SK-N-SH (cell line): ENCODE results near the gene PRICKLE3. TPM values are rescaled to one million over a fixed set of nuclear protein-coding genes. Genes with fewer than 3 reads are reported as not detected.
A peak's percentile ranks its signal among the peaks of the same experiment; 100 is the strongest.

Experiments
- CTCF ChIA-PET: fragments of 300-600, 350-600 bp; formaldehyde crosslinking; extraction: SDS; loops from one replicate; lab custom pipeline; 2021; lab: Yijun Ruan, JAX
- POLR2A ChIA-PET: fragments of 350-600 bp; sonication (Branson Sonifier 250); formaldehyde crosslinking; extraction: SDS; loops from one replicate; lab custom pipeline; 2020; ENCODE audit warnings: antibody characterized with exemption, inconsistent platforms; lab: Yijun Ruan, JAX
- DNase-seq: peaks from one replicate; pipeline ENCODE4 v3.0.0; 2012
- H2AFZ ChIP-seq: fragments of 200-600 bp; sonication (generic); 2 replicates; pipeline ENCODE4 v1.8.1; 2016; ENCODE audit warnings: antibody characterized with exemption, mild to moderate bottlenecking, low read depth
- H3F3A ChIP-seq: fragments of 200-600 bp; sonication (generic); replicated peaks from 2 replicates; pipeline ENCODE3; 2016; ENCODE audit warnings: antibody characterized with exemption, mild to moderate bottlenecking; ENCODE audit not compliant: insufficient read depth
- H3K27ac ChIP-seq, 2 experiments: fragments of 200-500 bp in 1 of 2; fragments of 200-600 bp in 1 of 2; sonication (Bioruptor generic) in 1 of 2; sonication (generic), shearing (Covaris generic) in 1 of 2; 2 replicates each; pipeline versions ENCODE4 v1.5.1 to v1.6.1; 2014 to 2016; ENCODE audit warnings: low read depth in 2 of 2, inconsistent platforms in 1 of 2, low read length in 1 of 2, mild to moderate bottlenecking in 1 of 2, mixed read lengths in 1 of 2
- H3K27me3 ChIP-seq: fragments of 200-600 bp; sonication (generic), shearing (Covaris generic); 2 replicates; pipeline ENCODE4 v1.6.1; 2016; ENCODE audit warnings: mixed run types; ENCODE audit not compliant: insufficient read depth
- H3K36me3 ChIP-seq, 2 experiments: fragments of 200-500 bp in 1 of 2; fragments of 200-600 bp in 1 of 2; sonication (Bioruptor generic) in 1 of 2; sonication (generic) in 1 of 2; replicated peaks in 1 of 2; 2 replicates each; pipeline versions ENCODE3 to v1.5.1; 2014 to 2016; ENCODE audit warnings: low read length in 1 of 2, mild to moderate bottlenecking in 1 of 2; ENCODE audit not compliant: insufficient read depth in 2 of 2, control insufficient read depth in 1 of 2
- H3K4me1 ChIP-seq, 2 experiments: fragments of 200-500 bp in 1 of 2; fragments of 200-600 bp in 1 of 2; sonication (Bioruptor generic) in 1 of 2; sonication (generic), shearing (Covaris generic) in 1 of 2; 2 replicates each; pipeline versions ENCODE4 v1.5.1 to v1.6.1; 2014 to 2016; ENCODE audit warnings: low read depth in 1 of 2, low read length in 1 of 2, mixed run types in 1 of 2; ENCODE audit not compliant: insufficient read depth in 2 of 2, control insufficient read depth in 1 of 2
- H3K4me2 ChIP-seq: fragments of 200-600 bp; sonication (generic), shearing (Covaris generic); 2 replicates; pipeline ENCODE4 v1.6.1; 2017; ENCODE audit warnings: mixed run types
- H3K4me3 ChIP-seq, 2 experiments: fragments of 200-500 bp in 1 of 2; fragments of 200-600 bp in 1 of 2; sonication (Bioruptor generic) in 1 of 2; sonication (generic), shearing (Covaris generic) in 1 of 2; 2 replicates each; pipeline versions ENCODE4 v1.5.1 to v1.8.1; 2014 to 2016; ENCODE audit warnings: low read depth in 2 of 2, inconsistent platforms in 1 of 2, low read length in 1 of 2, mild to moderate bottlenecking in 1 of 2, mixed read lengths in 1 of 2, moderate library complexity in 1 of 2
- H3K79me2 ChIP-seq: fragments of 200-600 bp; sonication (generic); 2 replicates; pipeline ENCODE4 v1.8.1; 2017; ENCODE audit warnings: mild to moderate bottlenecking; ENCODE audit not compliant: insufficient read depth
- H3K9ac ChIP-seq: fragments of 200-600 bp; sonication (generic); 2 replicates; pipeline ENCODE4 v1.6.1; 2017; ENCODE audit warnings: mixed run types
- H3K9me2 ChIP-seq: fragments of 200-600 bp; sonication (generic); 2 replicates; pipeline ENCODE4 v1.6.1; 2017; ENCODE audit warnings: mixed run types
- H3K9me3 ChIP-seq: fragments of 200-600 bp; sonication (generic); 2 replicates; pipeline ENCODE4 v1.6.1; 2017; ENCODE audit warnings: mixed run types, mild to moderate bottlenecking, moderate library complexity
- H4K20me1 ChIP-seq: fragments of 200-600 bp; sonication (generic); 2 replicates; pipeline ENCODE4 v1.6.1; 2017; ENCODE audit warnings: mild to moderate bottlenecking, mixed run types; ENCODE audit not compliant: insufficient read depth
- CHD2 ChIP-seq: fragments of 150-350 bp; IDR thresholded peaks from 2 replicates; pipeline ENCODE4 v1.6.1; 2018; ENCODE audit warnings: low read length; ENCODE audit not compliant: partially characterized antibody
- ELF1 ChIP-seq: IDR thresholded peaks from 2 replicates; pipeline ENCODE4 v1.4.0; 2012
- EP300 ChIP-seq, 2 experiments: IDR thresholded peaks; 2 replicates each; pipeline versions ENCODE4 v1.4.0 to v1.6.1; 2012; ENCODE audit warnings: borderline replicate concordance in 1 of 2, low read depth in 1 of 2, low read length in 1 of 2
- EZH2phosphoT487 ChIP-seq: fragments of 200-600 bp; sonication (generic); IDR thresholded peaks from 2 replicates; pipeline ENCODE4 v1.6.1; 2017; ENCODE audit warnings: low read depth, mixed run types, mild to moderate bottlenecking, antibody characterized with exemption, moderate library complexity, borderline replicate concordance
- FOXM1 ChIP-seq: IDR thresholded peaks from 2 replicates; pipeline ENCODE4 v1.4.0; 2012; ENCODE audit warnings: low read depth, mild to moderate bottlenecking
- MEF2A ChIP-seq: IDR thresholded peaks from 2 replicates; pipeline ENCODE4 v1.4.0; 2012; ENCODE audit warnings: low read depth, borderline replicate concordance
- NRF1 ChIP-seq: IDR thresholded peaks from 2 replicates; pipeline ENCODE4 v1.6.1; 2012; ENCODE audit warnings: low read depth, mild to moderate bottlenecking, low read length
- POLR2AphosphoS5 ChIP-seq: IDR thresholded peaks from 2 replicates; pipeline ENCODE4 v1.6.1; 2012; ENCODE audit warnings: low read depth, low read length
- RAD21 ChIP-seq: IDR thresholded peaks from 2 replicates; pipeline ENCODE4 v1.6.1; 2012; ENCODE audit warnings: mild to moderate bottlenecking, low read length
- TAF1 ChIP-seq: IDR thresholded peaks from 2 replicates; pipeline ENCODE4 v1.6.1; 2012; ENCODE audit warnings: low read depth, mild to moderate bottlenecking, low read length, moderate library complexity, borderline replicate concordance
- TEAD4 ChIP-seq: IDR thresholded peaks from 2 replicates; pipeline ENCODE4 v1.4.0; 2012; ENCODE audit warnings: mild to moderate bottlenecking, borderline replicate concordance; ENCODE audit not compliant: insufficient read depth
- ZBTB33 ChIP-seq: IDR thresholded peaks from 2 replicates; pipeline ENCODE4 v1.4.0; 2012; ENCODE audit warnings: low read depth, borderline replicate concordance
- WGBS: methylation state at CpG from one replicate; pipeline ENCODE4 v1.1.6; 2017; ENCODE audit warnings: low lambda C conversion rate; 5-methylcytosine and 5-hydroxymethylcytosine counted together
- polyA plus RNA-seq, 3 experiments: library from polyadenylated mRNA; depleted of rRNA; stranded (reverse); fragments of >200 nt; gene quantifications; 2 replicates each; pipeline ENCODE4 v1.2.3, GENCODE V29; 2012
- TF ChIP-seq, protein P1 (sequence below): IDR thresholded peaks from 2 replicates; pipeline ENCODE4 v1.6.1; 2012; ENCODE audit warnings: mild to moderate bottlenecking, low read depth, low read length, moderate library complexity

PRICKLE3 gene
- polyA plus RNA-seq, 1 of the 3 experiments (the other 2 are of a cell fraction) = 0.07 TPM

- peak; percentile 72 for DNase-seq
- Histone ChIP-seq H3K4me3 (peak overlapping the region in 1 of 2 experiments; percentile 36; a peak in 1 of 4 replicates), H3K4me1 (peaks cover 4 to 11% of the 10 kb centered on the region in 2 experiments; a peak in 1 of 4 replicates), H3K79me2 (no peaks in the 10 kb centered on the region), H3K9ac (no peak overlapping the region), H3K9me3 (no peaks in the 10 kb centered on the region), H3F3A (peaks cover 9% of the 10 kb centered on the region), H3K4me2 (peak overlapping the region; percentile 69), H3K36me3 (no peaks in the 10 kb centered on the region), H3K9me2 (no peaks in the 10 kb centered on the region), H2AFZ (peak overlapping the region; percentile 69; the same call in 1 of the 2 replicates), H4K20me1 (no peaks in the 10 kb centered on the region), H3K27ac (peak overlapping the region in 1 of 2 experiments; percentile 75; a peak in 1 of 4 replicates), H3K27me3 (no peaks in the 10 kb centered on the region; the same call in 1 of the 2 replicates)
- ChIA-PET CTCF (no interaction called here), POLR2A (interaction anchor here (0.9 to 1.1 kb wide), 2 partner anchors 23 to 268 kb away, joined by 3 to 4 read pairs; partner anchors contain the start of gene PQBP1)
- 39% methylated on average over 26 of the region's 61 CpGs for whole genome bisulfite sequencing
- no peak for TF ChIP-seq TEAD4
- no peak for TF ChIP-seq EZH2phosphoT487
- TF ChIP-seq, protein P1, sequence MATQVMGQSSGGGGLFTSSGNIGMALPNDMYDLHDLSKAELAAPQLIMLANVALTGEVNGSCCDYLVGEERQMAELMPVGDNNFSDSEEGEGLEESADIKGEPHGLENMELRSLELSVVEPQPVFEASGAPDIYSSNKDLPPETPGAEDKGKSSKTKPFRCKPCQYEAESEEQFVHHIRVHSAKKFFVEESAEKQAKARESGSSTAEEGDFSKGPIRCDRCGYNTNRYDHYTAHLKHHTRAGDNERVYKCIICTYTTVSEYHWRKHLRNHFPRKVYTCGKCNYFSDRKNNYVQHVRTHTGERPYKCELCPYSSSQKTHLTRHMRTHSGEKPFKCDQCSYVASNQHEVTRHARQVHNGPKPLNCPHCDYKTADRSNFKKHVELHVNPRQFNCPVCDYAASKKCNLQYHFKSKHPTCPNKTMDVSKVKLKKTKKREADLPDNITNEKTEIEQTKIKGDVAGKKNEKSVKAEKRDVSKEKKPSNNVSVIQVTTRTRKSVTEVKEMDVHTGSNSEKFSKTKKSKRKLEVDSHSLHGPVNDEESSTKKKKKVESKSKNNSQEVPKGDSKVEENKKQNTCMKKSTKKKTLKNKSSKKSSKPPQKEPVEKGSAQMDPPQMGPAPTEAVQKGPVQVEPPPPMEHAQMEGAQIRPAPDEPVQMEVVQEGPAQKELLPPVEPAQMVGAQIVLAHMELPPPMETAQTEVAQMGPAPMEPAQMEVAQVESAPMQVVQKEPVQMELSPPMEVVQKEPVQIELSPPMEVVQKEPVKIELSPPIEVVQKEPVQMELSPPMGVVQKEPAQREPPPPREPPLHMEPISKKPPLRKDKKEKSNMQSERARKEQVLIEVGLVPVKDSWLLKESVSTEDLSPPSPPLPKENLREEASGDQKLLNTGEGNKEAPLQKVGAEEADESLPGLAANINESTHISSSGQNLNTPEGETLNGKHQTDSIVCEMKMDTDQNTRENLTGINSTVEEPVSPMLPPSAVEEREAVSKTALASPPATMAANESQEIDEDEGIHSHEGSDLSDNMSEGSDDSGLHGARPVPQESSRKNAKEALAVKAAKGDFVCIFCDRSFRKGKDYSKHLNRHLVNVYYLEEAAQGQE = 0 out of 2 replicates have a peak, but pooled peaks have one; percentile 21
- TF ChIP-seq FOXM1 = no peak
- TF ChIP-seq EP300 (IDR thresholded peaks at IDR 0.05; ENCODE audit: borderline replicate concordance in 1 of 2, low read depth in 1 of 2, low read length in 1 of 2) = no peak
- no peak for TF ChIP-seq NRF1
These were observed 20.0 kb downstream of the PRICKLE3 start for GRCh38 chrX:49165901-49166881.

DNA sequence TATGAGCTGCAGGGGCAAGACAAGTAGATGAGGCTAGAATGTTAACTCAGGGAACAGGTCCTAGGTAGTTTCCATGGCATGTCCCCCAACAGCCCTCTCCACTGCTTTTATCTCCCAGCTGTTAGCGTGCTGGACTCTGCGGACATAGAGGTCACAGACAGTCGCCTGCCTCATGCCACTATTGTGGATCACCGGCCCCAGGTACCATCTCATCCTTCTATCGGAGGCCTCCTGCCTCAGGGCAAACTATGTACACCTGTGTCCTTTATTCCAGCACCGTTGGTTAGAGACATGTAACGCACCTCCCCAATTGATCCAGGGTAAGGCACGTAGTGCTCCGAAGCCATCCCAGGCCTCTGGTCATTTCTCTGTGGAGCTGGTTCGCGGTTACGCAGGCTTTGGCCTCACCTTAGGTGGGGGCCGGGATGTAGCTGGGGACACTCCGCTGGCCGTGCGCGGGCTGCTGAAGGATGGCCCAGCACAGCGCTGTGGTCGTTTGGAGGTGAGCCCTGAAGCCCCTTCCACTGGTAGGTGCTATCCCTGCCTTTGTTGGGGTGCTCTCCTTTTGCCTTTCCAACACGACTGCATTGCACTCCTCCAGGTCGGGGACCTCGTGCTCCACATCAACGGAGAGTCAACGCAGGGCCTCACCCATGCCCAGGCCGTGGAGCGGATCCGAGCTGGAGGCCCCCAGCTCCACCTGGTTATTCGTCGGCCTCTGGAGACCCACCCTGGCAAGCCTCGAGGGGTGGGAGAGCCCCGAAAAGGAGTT lies 21.4 kb downstream of the PRICKLE3 start:
- ChIA-PET POLR2A (no interaction called here), CTCF (interaction anchor here (0.8 to 1.2 kb wide), 3 partner anchors 9 to 28 kb away, joined by 3 to 6 read pairs (median 4); no protein-coding TSS in a partner anchor)
- Histone ChIP-seq H3K9ac (no peak overlapping the region), H2AFZ (no peak overlapping the region), H3K4me3 (no peak overlapping the region), H3K9me3 (no peaks in the 10 kb centered on the region), H3K9me2 (no peaks in the 10 kb centered on the region), H4K20me1 (no peaks in the 10 kb centered on the region), H3K27me3 (no peaks in the 10 kb centered on the region; the same call in 1 of the 2 replicates), H3K4me1 (peaks cover 4 to 11% of the 10 kb centered on the region in 2 experiments; a peak in 1 of 4 replicates), H3K36me3 (no peaks in the 10 kb centered on the region), H3K4me2 (no peak overlapping the region), H3K27ac (no peak overlapping the region), H3F3A (peaks cover 9% of the 10 kb centered on the region), H3K79me2 (no peaks in the 10 kb centered on the region)
- 61% methylated on average over 24 of the region's 31 CpGs for WGBS
- peak; percentile 14 for DNase-seq
- no peak for TF ChIP-seq TAF1
- TF ChIP-seq ZBTB33 = no peak
- no peak for TF ChIP-seq CHD2
- no peak for TF ChIP-seq MEF2A
- TF ChIP-seq NRF1 = no peak
- TF ChIP-seq ELF1 = no peak
- TF ChIP-seq RAD21 = no peak
- no peak for TF ChIP-seq EZH2phosphoT487
- no peak for TF ChIP-seq FOXM1
- TF ChIP-seq POLR2AphosphoS5 = no peak
